CD4-positive, CD25-positive, alpha-beta regulatory T cell (primary cell): Measurements from ENCODE around the gene RBM38. TPM values are rescaled to one million over a fixed set of nuclear protein-coding genes. Genes with fewer than 3 reads are reported as not detected.

Experiments
- ATAC-seq, 2 donors: fragments of 150-1000 bp; cut with Tn5 transposase; one replicate each; pipeline ENCODE4 v1.10.0; 2021; ENCODE audit warnings: low read depth in 2 of 2, moderate number of reproducible peaks in 2 of 2, moderate library complexity in 1 of 2
- DNase-seq, 3 donors: peaks; one replicate each; pipeline versions ENCODE4 v3.0.0 to v3.0.0-alpha.2; 2012 to 2022; ENCODE audit warnings: mixed read lengths in 1 of 3
- H3K27ac ChIP-seq: one replicate; pipeline ENCODE4 v1.7.0; 2013; ENCODE audit warnings: mild to moderate bottlenecking, low read length; ENCODE audit not compliant: insufficient read depth, poor library complexity, severe bottlenecking
- H3K27me3 ChIP-seq: one replicate; pipeline ENCODE4 v1.7.0; 2013; ENCODE audit warnings: low read length; ENCODE audit not compliant: control insufficient read depth, insufficient read depth
- H3K36me3 ChIP-seq: one replicate; pipeline ENCODE4 v1.7.0; 2013; ENCODE audit warnings: mild to moderate bottlenecking, low read length, moderate library complexity; ENCODE audit not compliant: control insufficient read depth, insufficient read depth
- H3K4me1 ChIP-seq: 2 replicates; pipeline ENCODE4 v1.7.0; 2013; ENCODE audit warnings: mild to moderate bottlenecking, low read length; ENCODE audit not compliant: insufficient read depth, control insufficient read depth, poor library complexity, severe bottlenecking
- H3K4me3 ChIP-seq: one replicate; pipeline ENCODE4 v1.7.0; 2013; ENCODE audit warnings: low read depth, mild to moderate bottlenecking, low read length, moderate library complexity
- H3K9me3 ChIP-seq, 2 experiments: 1 replicate in 1 of 2; 2 replicates in 1 of 2; pipeline ENCODE4 v1.7.0; 2013; ENCODE audit warnings: low read length in 2 of 2, mild to moderate bottlenecking in 1 of 2, moderate library complexity in 1 of 2; ENCODE audit not compliant: control insufficient read depth in 2 of 2
- H3K27ac Mint-ChIP-seq, 3 donors: one replicate each; pipeline ENCODE4 v1.8.0; 2020 to 2022; ENCODE audit warnings: mild to moderate bottlenecking in 3 of 3, mixed read lengths in 3 of 3, moderate library complexity in 2 of 3
- H3K27me3 Mint-ChIP-seq: one replicate; pipeline ENCODE4 v1.8.0; 2022; ENCODE audit warnings: mild to moderate bottlenecking, mixed read lengths
- H3K36me3 Mint-ChIP-seq: one replicate; pipeline ENCODE4 v1.8.0; 2020; ENCODE audit warnings: mixed read lengths
- H3K4me1 Mint-ChIP-seq, 4 donors: one replicate each; pipeline ENCODE4 v1.8.0; 2020 to 2022; ENCODE audit warnings: mixed read lengths in 4 of 4, mild to moderate bottlenecking in 1 of 4
- H3K4me3 Mint-ChIP-seq, 4 donors: one replicate each; pipeline ENCODE4 v1.8.0; 2020 to 2022; ENCODE audit warnings: mild to moderate bottlenecking in 4 of 4, mixed read lengths in 4 of 4, moderate library complexity in 3 of 4
- H3K9me3 Mint-ChIP-seq, 7 donors: one replicate each; pipeline ENCODE4 v1.8.0; 2020 to 2022; ENCODE audit warnings: mixed read lengths in 7 of 7, mild to moderate bottlenecking in 3 of 7, moderate library complexity in 2 of 7
- polyA plus RNA-seq, 4 donors: library from polyadenylated mRNA; unstranded; fragments of 300-500 nt; fragmentation: Illumina TruSeq; gene quantifications; one replicate each; pipeline ENCODE4 v1.2.3, GENCODE V29; 2021
- total RNA-seq: library from RNA; stranded (reverse); gene quantifications from one replicate; pipeline ENCODE4 v1.2.3, GENCODE V29; 2022

Gene RBM38
- total and polyA plus RNA-seq, 5 donors from 2014 or later: 71.9 to 322 (median 126) TPM

DNA sequence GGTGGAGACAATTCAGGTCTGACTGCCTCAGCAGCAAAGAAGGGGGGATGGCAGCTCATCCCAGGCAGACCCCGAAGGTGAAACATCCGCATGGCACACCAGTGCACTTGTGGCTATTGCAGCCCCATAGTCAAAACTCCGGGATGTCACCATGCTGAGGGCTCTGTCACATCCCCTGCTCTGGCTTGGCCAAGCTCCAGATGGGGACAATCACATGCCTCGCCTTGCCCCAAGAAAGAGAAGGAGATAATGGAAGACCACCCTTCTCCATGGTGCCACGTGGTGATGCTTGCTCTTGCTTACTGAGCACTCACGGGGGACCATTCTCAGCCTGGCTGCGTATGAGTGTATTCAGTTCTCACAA is 60.2 kb downstream of the RBM38 start:
- H3K9me3 ChIP-seq: no peaks in the 10 kb centered on the region
- Mint-ChIP-seq H3K4me1 (peaks cover 11 to 42% (median 18%) of the 10 kb centered on the region in 4 donors), H3K27me3 (peaks cover 2% of the 10 kb centered on the region), H3K27ac (peak overlapping the region in 2 of 3 donors; percentile 72 to 89), H3K4me3 (peak overlapping the region in 2 of 4 donors; percentile 66 to 75), H3K9me3 (peaks cover 0 to 1% (median 0%) of the 10 kb centered on the region in 7 donors), H3K36me3 (no peaks in the 10 kb centered on the region)
- no peaks in the 10 kb centered on the region for H3K27me3 ChIP-seq
- peaks cover 34% of the 10 kb centered on the region for H3K4me1 ChIP-seq
- H3K27ac ChIP-seq: no peak overlapping the region
- no peak overlapping the region for H3K4me3 ChIP-seq
- DNase-seq (no peak), ATAC-seq (no peak)
- H3K36me3 ChIP-seq: no peaks in the 10 kb centered on the region

DNA sequence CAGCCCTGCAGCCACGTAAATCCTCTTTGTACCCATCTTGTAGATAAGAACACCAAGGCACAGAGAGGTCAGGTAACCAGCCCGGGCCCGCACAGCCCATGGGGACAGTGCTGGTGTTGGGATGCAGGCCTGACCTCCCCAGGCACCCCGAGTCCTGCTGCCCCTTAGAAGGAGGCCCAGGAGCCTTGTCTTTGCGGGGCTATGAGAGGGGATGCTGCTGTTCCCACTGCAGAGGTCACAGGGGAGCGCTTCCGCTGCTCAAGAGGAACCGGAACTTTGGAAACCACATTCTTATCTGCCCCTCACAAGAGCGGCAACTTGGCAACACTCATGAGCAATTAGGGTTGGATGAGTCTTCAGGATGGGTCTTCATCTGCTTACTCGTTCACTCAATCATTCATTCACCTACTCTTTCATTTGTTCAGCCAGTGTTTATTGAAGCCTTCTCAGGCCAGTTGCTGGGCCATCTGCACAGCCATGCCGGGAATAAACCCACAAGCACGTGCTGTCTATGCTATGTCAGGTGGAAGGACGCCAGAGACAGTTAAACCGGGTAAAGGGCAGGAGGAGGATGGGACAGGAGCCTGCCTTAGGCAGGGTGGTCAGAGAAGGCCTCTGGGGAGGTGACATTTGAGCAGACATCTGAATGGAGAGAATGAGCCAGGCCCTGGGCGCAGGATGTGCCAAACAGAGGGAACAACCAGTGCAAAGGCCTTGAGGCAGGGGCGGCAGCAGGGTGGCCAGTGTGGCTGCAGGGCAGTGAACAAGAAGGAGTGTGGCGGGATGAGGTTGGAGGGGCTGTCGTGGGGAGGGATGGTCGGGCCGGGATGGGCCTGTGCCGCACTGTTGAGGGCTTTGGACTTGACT is 60.8 kb downstream of the RBM38 start:
- H3K4me1 ChIP-seq: peaks cover 34% of the 10 kb centered on the region
- H3K36me3 ChIP-seq: no peaks in the 10 kb centered on the region
- DNase-seq: peak in 2 of 3 donors; percentile 48 to 63
- Mint-ChIP-seq H3K27ac (peak overlapping the region; percentile 40 to 89 (median 72)), H3K36me3 (no peaks in the 10 kb centered on the region), H3K4me3 (peak overlapping the region in 2 of 4 donors; percentile 46 to 66), H3K4me1 (peaks cover 11 to 41% (median 19%) of the 10 kb centered on the region in 4 donors), H3K27me3 (peaks cover 5% of the 10 kb centered on the region), H3K9me3 (peaks cover 0 to 1% (median 0%) of the 10 kb centered on the region in 7 donors)
- ATAC-seq: peak; percentile 54 to 61
- H3K9me3 ChIP-seq: no peaks in the 10 kb centered on the region
- no peaks in the 10 kb centered on the region for H3K27me3 ChIP-seq
- H3K4me3 ChIP-seq: no peak overlapping the region
- no peak overlapping the region for H3K27ac ChIP-seq

DNA sequence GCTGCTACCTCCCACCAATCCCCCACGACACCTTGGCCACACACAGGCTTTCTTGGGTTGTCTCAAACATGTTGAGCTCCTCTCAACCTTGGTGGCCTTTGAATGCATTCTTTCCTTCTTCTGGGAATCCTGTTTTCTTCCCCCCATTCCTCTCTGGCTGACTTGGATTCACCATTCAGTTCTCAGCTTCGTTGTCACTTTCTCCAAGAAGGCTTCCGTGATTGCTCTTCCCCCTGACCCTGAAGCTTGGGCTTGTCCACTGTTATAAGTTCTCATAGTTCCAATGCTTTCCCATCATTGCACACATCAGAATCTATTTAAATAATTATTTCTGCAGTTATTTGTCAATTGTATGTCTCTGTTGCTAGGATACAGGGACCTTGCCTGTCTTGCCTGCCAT is 64.2 kb downstream of the RBM38 start:
- Mint-ChIP-seq H3K4me1 (peaks cover 5 to 27% (median 13%) of the 10 kb centered on the region in 4 donors), H3K4me3 (peak overlapping the region in 1 of 4 donors; percentile 11), H3K9me3 (peaks cover 0 to 1% (median 0%) of the 10 kb centered on the region in 7 donors), H3K27me3 (peaks cover 5% of the 10 kb centered on the region), H3K36me3 (no peaks in the 10 kb centered on the region), H3K27ac (no peak overlapping the region)
- peaks cover 24% of the 10 kb centered on the region for H3K4me1 ChIP-seq
- ATAC-seq (no peak), DNase-seq (no peak)
- H3K27ac ChIP-seq: no peak overlapping the region
- no peak overlapping the region for H3K4me3 ChIP-seq
- H3K9me3 ChIP-seq: no peaks in the 10 kb centered on the region
- no peaks in the 10 kb centered on the region for H3K27me3 ChIP-seq
- H3K36me3 ChIP-seq: no peaks in the 10 kb centered on the region

DNA sequence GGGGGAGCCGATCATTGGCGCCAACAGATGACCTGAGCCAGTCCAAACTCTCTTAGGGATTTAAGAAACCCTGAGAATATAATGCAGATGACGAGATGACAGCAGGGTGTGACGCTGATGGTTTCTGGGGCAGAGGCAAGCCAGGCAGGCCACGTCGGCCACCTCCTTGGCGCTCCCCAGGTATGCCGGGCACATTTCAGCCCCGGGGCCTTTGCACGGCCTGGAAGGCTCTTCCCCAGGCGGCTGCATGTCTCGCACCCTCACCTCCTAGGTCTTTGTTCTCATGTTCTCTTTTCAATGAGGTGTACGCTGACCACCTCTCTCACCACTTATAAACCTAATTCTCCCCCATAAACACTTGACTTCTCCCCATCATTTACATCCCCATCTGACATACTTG is 64.9 kb downstream of the RBM38 start:
- H3K4me1 Mint-ChIP-seq: peaks cover 0 to 20% (median 7%) of the 10 kb centered on the region in 4 donors
- no peak overlapping the region for H3K4me3 Mint-ChIP-seq
- H3K27ac Mint-ChIP-seq: no peak overlapping the region
- H3K9me3 Mint-ChIP-seq: peaks cover 0 to 1% (median 0%) of the 10 kb centered on the region in 7 donors
- Histone ChIP-seq H3K4me1 (peaks cover 16% of the 10 kb centered on the region), H3K9me3 (no peaks in the 10 kb centered on the region), H3K27ac (no peak overlapping the region), H3K4me3 (no peak overlapping the region), H3K27me3 (no peaks in the 10 kb centered on the region), H3K36me3 (no peaks in the 10 kb centered on the region)
- no peak for DNase-seq
- no peaks in the 10 kb centered on the region for H3K36me3 Mint-ChIP-seq
- H3K27me3 Mint-ChIP-seq: peaks cover 5% of the 10 kb centered on the region
- no peak for ATAC-seq

DNA sequence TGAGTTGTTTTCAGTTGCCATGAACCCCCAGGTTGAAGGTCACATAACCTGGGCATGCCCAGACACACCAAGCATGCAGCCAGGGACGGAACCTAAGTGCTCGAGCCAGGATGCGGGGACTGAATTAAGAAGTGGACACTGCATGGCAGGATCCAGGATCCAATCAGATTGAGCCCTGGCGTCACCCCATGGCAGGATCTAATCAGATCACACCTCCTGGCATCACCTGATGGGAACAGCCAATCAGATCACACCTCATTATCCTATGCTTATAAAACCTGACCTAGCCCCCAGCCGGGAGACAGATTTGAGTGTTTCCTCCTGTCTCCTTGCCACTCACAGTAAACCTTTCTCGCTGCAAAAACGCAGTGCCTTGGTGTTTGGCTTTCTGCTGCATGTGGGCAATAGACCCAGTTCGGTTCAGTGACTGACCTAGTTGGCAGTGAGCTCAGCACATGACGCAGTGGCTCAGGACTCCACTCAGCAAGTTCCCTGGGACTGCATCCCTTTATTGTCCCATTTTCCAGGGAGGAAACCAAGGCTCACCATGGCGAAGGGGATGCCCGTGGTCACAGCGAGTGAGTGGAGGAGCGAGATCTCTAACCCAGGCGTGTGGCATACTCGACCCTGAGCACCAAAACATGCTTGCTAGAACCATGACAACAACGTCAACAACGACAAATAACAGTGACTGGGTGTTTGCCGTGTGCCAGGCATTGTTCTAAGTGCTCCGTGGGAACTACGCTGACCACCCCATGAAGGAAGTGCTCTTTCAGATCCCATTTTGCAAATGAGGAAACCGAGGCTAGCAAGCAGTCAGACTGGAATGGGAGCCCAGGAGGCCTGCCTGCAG is 66.3 kb downstream of the RBM38 start:
- Mint-ChIP-seq H3K4me3 (no peak overlapping the region), H3K4me1 (peaks cover 0 to 7% (median 2%) of the 10 kb centered on the region in 4 donors), H3K27ac (no peak overlapping the region), H3K36me3 (no peaks in the 10 kb centered on the region), H3K27me3 (peaks cover 5% of the 10 kb centered on the region), H3K9me3 (peaks cover 0 to 1% (median 0%) of the 10 kb centered on the region in 7 donors)
- Histone ChIP-seq H3K36me3 (no peaks in the 10 kb centered on the region), H3K9me3 (no peaks in the 10 kb centered on the region), H3K27me3 (no peaks in the 10 kb centered on the region), H3K27ac (no peak overlapping the region), H3K4me1 (peaks cover 3% of the 10 kb centered on the region), H3K4me3 (no peak overlapping the region)
- DNase-seq (no peak), ATAC-seq (no peak)

DNA sequence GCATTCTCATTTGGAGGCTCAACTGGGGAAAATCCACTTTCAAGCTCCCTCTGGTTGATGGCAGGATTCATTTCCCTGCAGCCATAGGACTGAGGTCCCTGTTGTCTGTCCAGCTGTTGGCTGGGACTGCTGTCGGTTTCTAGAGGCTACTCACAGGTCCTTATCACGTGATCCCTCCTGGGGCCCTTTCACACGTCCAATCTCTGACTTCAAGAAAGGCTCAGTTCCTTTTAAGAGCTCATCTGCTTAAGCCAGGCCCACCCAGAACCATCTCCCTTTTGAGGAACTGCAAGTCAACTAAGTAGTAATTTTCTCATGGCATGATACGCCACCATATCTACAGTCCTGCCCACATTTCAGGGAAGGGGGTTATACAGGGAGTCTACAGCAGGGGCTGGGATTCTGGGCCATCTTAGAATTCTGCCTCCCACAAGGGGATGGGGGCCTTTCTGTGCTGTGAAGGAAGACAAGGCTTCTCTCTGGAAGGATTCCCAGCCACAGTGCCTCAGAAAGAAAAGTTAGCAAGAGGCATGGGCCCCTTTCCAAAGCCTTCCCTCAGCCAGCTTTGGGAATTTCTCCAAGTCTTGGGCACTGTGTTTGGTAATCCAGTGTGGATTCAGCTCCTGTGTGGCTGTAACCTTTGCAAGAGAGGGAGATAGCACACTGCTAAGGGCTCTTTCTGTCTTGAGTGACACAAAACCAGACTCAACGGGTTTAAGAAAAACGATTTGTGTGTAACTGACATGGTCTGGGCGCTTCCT is 67.4 kb downstream of the RBM38 start:
- H3K27me3 ChIP-seq: no peaks in the 10 kb centered on the region

More for the DNA sequence above, 67.4 kb downstream of the RBM38 start:
- H3K4me3 Mint-ChIP-seq: no peak overlapping the region
- peaks cover 0 to 4% (median 3%) of the 10 kb centered on the region in 4 donors for H3K4me1 Mint-ChIP-seq
- DNase-seq (no peak), ATAC-seq (no peak)
- H3K27me3 Mint-ChIP-seq: peaks cover 5% of the 10 kb centered on the region
- Histone ChIP-seq H3K9me3 (no peaks in the 10 kb centered on the region), H3K4me1 (no peaks in the 10 kb centered on the region), H3K27ac (no peak overlapping the region), H3K36me3 (no peaks in the 10 kb centered on the region), H3K4me3 (no peak overlapping the region)
- H3K27ac Mint-ChIP-seq: peak overlapping the region in 2 of 3 donors; percentile 65 to 86
- no peaks in the 10 kb centered on the region for H3K36me3 Mint-ChIP-seq
- H3K9me3 Mint-ChIP-seq: peaks cover 0 to 1% (median 0%) of the 10 kb centered on the region in 7 donors
